Neural cell (in vitro differentiated cells): ENCODE results near the gene AGMAT.

Source experiments
- MXI1 ChIP-seq: fragments of 450-650 bp; conservative IDR thresholded peaks from 2 replicates; pipeline ENCODE4 v1.6.1; 2014; ENCODE audit warnings: antibody characterized with exemption, mild to moderate bottlenecking; ENCODE audit not compliant: poor library complexity, severe bottlenecking
- RAD21 ChIP-seq: fragments of 450-650 bp; conservative IDR thresholded peaks from 2 replicates; pipeline ENCODE4 v1.6.1; 2014; ENCODE audit warnings: antibody characterized with exemption, mild to moderate bottlenecking, moderate library complexity
- TF ChIP-seq, protein P1 (sequence below): fragments of 450-650 bp; IDR thresholded peaks from 2 replicates; pipeline ENCODE4 v1.5.1; 2014; ENCODE audit warnings: antibody characterized with exemption, mild to moderate bottlenecking, moderate library complexity; ENCODE audit not compliant: poor library complexity, severe bottlenecking
- TF ChIP-seq, protein P2 (sequence below): IDR thresholded peaks from 2 replicates; pipeline ENCODE4 v1.6.1; 2012; ENCODE audit warnings: borderline replicate concordance

DNA sequence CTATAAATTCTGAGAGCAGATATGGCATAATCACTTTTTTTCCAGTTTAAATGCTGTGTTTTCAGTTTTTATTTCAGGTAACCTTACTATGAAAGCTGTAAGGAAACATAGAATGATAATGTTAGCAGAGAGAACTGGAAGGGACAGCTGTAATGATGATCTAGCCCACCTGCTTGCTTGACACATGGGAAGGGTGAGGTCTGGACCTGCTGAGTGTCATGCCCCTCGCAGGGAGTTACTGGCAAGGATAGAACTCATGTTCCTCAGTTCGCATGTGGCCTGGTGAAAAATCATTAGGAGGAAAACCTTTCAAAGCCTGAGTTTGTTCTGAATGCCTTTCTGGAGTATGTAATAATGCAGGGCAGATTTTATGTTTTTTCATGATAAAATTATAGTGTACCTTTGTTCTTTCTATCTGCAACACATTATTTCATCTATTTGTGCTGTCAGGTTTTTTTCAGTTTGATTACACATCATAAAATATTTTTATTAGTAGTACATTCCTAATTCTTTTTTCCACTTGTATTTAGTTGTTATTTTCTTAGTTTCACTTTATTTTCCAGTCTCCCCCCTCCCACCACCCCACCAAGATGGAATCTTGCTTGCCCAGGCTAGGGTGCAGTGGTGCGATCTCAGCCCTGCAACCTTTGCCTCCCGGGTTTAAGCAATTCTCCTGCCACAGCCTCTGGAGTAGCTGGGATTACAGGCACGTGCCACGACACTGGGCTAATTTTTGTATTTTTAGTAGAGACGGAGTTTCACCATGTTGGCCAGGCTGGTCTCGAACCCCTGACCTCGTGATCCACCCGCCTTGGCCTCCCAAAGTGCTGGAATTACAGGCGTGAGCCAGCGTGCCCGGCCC is 40.4 kb upstream of the AGMAT start:
- TF ChIP-seq, protein P1, sequence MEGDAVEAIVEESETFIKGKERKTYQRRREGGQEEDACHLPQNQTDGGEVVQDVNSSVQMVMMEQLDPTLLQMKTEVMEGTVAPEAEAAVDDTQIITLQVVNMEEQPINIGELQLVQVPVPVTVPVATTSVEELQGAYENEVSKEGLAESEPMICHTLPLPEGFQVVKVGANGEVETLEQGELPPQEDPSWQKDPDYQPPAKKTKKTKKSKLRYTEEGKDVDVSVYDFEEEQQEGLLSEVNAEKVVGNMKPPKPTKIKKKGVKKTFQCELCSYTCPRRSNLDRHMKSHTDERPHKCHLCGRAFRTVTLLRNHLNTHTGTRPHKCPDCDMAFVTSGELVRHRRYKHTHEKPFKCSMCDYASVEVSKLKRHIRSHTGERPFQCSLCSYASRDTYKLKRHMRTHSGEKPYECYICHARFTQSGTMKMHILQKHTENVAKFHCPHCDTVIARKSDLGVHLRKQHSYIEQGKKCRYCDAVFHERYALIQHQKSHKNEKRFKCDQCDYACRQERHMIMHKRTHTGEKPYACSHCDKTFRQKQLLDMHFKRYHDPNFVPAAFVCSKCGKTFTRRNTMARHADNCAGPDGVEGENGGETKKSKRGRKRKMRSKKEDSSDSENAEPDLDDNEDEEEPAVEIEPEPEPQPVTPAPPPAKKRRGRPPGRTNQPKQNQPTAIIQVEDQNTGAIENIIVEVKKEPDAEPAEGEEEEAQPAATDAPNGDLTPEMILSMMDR: no peak
- TF ChIP-seq MXI1 (no peak), RAD21 (no peak)
- TF ChIP-seq, protein P2, sequence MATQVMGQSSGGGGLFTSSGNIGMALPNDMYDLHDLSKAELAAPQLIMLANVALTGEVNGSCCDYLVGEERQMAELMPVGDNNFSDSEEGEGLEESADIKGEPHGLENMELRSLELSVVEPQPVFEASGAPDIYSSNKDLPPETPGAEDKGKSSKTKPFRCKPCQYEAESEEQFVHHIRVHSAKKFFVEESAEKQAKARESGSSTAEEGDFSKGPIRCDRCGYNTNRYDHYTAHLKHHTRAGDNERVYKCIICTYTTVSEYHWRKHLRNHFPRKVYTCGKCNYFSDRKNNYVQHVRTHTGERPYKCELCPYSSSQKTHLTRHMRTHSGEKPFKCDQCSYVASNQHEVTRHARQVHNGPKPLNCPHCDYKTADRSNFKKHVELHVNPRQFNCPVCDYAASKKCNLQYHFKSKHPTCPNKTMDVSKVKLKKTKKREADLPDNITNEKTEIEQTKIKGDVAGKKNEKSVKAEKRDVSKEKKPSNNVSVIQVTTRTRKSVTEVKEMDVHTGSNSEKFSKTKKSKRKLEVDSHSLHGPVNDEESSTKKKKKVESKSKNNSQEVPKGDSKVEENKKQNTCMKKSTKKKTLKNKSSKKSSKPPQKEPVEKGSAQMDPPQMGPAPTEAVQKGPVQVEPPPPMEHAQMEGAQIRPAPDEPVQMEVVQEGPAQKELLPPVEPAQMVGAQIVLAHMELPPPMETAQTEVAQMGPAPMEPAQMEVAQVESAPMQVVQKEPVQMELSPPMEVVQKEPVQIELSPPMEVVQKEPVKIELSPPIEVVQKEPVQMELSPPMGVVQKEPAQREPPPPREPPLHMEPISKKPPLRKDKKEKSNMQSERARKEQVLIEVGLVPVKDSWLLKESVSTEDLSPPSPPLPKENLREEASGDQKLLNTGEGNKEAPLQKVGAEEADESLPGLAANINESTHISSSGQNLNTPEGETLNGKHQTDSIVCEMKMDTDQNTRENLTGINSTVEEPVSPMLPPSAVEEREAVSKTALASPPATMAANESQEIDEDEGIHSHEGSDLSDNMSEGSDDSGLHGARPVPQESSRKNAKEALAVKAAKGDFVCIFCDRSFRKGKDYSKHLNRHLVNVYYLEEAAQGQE: no peak
